Activated T-cell treated with anti-CD3 and anti-CD28 coated beads, Interleukin-2, amount 50 U/mL, for 4 hours (primary cell): Measurements from ENCODE around the gene SORCS1. TPM values are rescaled to one million over a fixed set of nuclear protein-coding genes. Genes with fewer than 3 reads are reported as not detected.
A peak's percentile ranks its signal among the peaks of the same experiment; 100 is the strongest.

Experiments
- ATAC-seq, 2 donors: fragments of 200-7000 bp; cut with Tn5 transposase; one replicate each; pipeline ENCODE4 v1.10.0; 2021
- DNase-seq: peaks from one replicate; pipeline ENCODE4 v3.0.0-alpha.2; 2020
- H3K27me3 Mint-ChIP-seq: one replicate; pipeline ENCODE4 v1.8.0; 2021; ENCODE audit warnings: low read depth, mixed read lengths
- H3K36me3 Mint-ChIP-seq: one replicate; pipeline ENCODE4 v1.8.0; 2022; ENCODE audit warnings: mixed read lengths; ENCODE audit not compliant: insufficient read depth
- H3K4me1 Mint-ChIP-seq: one replicate; pipeline ENCODE4 v1.8.0; 2021; ENCODE audit warnings: low read depth, mixed read lengths
- H3K4me3 Mint-ChIP-seq: one replicate; pipeline ENCODE4 v1.8.0; 2021; ENCODE audit warnings: mild to moderate bottlenecking, moderate library complexity, mixed read lengths
- H3K9me3 Mint-ChIP-seq: one replicate; pipeline ENCODE4 v1.8.0; 2021; ENCODE audit warnings: mixed read lengths
- total RNA-seq, 3 donors: library from RNA; stranded (reverse); gene quantifications; one replicate each; pipeline ENCODE4 v1.2.1, GENCODE V29; 2021

SORCS1 gene
- total RNA-seq = not detected

DNA sequence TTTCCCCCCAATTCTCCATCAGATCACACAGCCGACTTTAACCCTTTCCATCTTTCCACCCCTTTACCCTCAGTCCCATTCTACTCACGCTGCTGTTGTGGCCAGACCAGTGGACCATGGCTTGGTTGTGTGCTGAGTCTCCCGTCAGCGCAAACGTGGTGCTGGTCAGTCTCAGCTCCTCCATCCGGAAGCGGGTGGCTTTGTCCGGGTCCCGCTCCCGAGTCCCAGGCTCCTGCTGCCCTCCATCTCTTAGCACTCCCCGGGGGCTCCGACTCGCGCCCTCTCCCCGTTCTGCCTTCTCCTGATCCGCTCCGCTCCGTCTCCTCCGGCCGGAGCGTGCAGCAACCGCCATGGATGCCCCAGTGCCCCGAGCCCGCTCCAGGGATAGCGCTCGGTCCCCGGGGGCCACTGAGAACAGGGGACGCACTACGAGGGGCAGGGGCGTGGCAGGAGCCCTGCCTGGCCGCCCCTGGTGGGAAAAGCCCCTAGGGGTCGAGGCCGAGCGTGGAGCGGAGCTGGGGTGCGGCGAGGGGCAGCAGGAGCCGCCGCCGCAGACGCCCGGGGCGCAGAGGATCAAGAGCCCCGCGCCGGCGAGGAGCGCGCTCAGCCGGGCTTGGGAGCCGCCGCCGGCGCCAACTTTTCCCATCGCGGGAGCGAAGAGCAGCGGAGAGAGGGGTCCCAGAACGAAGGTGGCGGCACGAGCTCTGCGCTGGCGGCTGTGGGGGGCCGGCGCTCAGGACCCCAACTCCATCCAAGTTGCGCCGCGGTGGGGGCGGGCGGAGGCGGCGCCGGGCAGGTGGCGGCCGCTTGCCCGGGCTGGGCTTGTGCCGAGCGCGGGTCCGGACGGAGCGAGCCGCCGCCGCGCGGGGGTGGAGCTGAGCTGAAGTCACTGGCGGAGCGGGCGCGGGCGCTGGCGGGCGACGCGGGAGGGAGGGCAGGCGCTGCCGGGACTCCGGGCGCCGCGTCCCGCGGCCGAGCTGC, at the start of gene SORCS1:
Gene SORCS1, minus strand, starts transcription at position 826 of the 981 bp plus-strand sequence.
- Mint-ChIP-seq H3K4me3 (no peak within 1 kb of the TSS), H3K9me3 (peaks cover 4% of the 10 kb centered on the region), H3K4me1 (no peaks in the 10 kb centered on the region), H3K27me3 (peaks cover 19% of the 10 kb centered on the region), H3K36me3 (no peaks in the 10 kb centered on the region)
- peak in 1 of 2 donors; percentile 48 for ATAC-seq
- DNase-seq = no peak

DNA sequence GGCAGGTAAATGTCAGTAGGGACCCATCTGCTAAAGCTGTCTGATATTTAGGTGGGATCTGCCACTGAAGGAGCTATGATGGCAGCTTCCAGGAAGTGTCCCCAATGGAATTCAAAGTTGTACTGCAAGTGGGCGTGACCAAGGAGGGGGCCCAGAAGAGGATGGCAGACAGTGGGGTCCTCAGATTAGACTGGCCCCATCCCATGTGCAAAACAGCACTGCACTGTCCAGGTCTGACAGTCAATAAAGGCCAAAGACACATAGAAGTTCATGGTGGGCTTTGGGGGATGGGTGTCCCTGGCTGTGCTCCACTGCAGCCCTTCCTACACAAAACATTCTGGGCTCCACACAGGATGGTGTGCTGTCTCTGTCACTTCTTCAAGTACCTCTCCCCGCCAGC, 49.8 kb upstream of the SORCS1 start:
- no peaks in the 10 kb centered on the region for H3K27me3 Mint-ChIP-seq
- DNase-seq (no peak), ATAC-seq (no peak)
- H3K4me3 Mint-ChIP-seq = no peak overlapping the region
- no peaks in the 10 kb centered on the region for H3K36me3 Mint-ChIP-seq
- peaks cover 12% of the 10 kb centered on the region for H3K9me3 Mint-ChIP-seq
- H3K4me1 Mint-ChIP-seq = no peaks in the 10 kb centered on the region

DNA sequence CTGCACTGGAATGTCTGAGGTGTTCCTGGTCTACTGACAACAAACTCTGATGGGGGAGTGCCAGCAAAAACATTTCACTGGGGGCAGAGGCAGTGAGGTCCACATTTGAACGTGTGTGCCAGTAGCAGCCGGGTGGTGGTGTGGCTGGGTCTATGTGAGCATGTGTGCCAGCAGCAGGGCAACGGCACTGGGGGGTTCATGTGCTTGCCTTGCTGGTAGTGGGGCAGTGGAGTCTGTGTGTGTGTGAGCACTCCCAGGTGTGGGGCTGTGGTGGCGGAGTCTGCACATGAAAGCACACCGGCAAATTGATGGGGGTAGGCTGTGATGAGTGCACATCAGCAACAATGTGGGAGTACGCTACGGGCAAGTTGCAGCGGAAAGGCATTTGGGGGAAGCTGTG, 49.4 kb upstream of the SORCS1 start:
- DNase-seq (no peak), ATAC-seq (no peak)
- peaks cover 12% of the 10 kb centered on the region for H3K9me3 Mint-ChIP-seq
- H3K4me1 Mint-ChIP-seq = no peaks in the 10 kb centered on the region
- no peaks in the 10 kb centered on the region for H3K36me3 Mint-ChIP-seq
- H3K4me3 Mint-ChIP-seq = no peak overlapping the region
- no peaks in the 10 kb centered on the region for H3K27me3 Mint-ChIP-seq

DNA sequence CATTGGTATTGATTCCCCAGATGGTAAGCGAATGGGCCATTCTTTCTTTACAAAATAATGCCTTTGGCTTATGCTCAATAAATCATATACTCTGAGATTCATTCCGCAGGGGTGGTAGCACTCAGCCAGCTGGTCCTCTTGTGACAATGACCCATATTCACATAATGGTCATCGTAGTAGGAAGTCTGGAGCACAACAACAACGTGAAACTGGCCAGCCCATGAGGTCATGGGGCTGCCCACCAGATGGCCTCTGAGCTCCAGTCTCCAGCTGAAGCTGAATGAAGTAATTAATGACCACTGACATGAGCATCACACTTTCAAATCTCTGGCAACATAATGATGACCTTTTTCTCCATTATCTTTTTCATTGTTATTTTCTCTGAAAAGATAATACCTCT, 42.3 kb upstream of the SORCS1 start:
- Mint-ChIP-seq H3K4me1 (no peaks in the 10 kb centered on the region), H3K36me3 (no peaks in the 10 kb centered on the region), H3K9me3 (peaks cover 15% of the 10 kb centered on the region), H3K4me3 (no peak overlapping the region), H3K27me3 (no peaks in the 10 kb centered on the region)
- ATAC-seq (no peak), DNase-seq (no peak)

DNA sequence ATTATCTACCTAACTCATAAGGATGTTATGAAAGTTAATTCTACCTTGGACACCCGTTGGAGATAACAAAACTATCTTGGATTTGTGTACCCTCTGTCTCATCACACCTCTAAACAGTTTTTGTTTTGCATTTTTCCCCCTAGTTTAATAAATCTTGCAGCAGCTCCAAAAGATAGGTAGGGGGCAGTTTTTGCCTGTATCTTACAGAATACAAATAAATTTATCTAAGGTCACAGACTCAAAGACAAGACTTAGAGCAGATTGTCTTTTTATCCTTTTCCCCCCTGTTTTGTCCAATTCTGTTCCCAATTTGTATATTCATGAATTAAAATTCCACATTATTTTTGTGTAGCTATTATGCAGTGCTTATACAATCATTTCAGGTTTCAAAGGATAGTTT, 5.0 kb upstream of the SORCS1 start:
- no peak overlapping the region for H3K4me3 Mint-ChIP-seq
- DNase-seq (no peak), ATAC-seq (no peak)
- H3K27me3 Mint-ChIP-seq = peaks cover 11% of the 10 kb centered on the region
- peaks cover 4% of the 10 kb centered on the region for H3K9me3 Mint-ChIP-seq
- no peaks in the 10 kb centered on the region for H3K4me1 Mint-ChIP-seq
- no peaks in the 10 kb centered on the region for H3K36me3 Mint-ChIP-seq

DNA sequence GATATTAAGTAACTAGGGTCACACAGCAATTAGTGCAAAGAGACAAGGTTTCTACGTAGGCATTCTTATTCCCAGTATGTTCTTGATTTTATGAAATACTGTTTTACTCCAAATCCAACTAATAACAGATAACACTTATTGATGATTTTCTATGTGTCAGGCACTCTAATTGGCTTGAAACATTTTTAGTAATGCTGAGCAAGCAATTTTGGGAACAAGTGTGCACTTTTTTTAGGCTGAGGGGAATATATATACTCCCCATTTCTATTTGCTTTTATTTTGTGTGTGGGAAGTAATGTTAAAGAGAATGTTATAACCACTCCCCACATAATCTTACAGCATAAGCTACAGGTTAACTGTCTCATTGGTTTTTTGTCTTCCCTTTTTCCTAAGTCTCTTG, 4.2 kb upstream of the SORCS1 start:
- Mint-ChIP-seq H3K36me3 (no peaks in the 10 kb centered on the region), H3K27me3 (peaks cover 15% of the 10 kb centered on the region), H3K4me1 (no peaks in the 10 kb centered on the region), H3K4me3 (no peak overlapping the region), H3K9me3 (peaks cover 4% of the 10 kb centered on the region)
- DNase-seq (no peak), ATAC-seq (no peak)

DNA sequence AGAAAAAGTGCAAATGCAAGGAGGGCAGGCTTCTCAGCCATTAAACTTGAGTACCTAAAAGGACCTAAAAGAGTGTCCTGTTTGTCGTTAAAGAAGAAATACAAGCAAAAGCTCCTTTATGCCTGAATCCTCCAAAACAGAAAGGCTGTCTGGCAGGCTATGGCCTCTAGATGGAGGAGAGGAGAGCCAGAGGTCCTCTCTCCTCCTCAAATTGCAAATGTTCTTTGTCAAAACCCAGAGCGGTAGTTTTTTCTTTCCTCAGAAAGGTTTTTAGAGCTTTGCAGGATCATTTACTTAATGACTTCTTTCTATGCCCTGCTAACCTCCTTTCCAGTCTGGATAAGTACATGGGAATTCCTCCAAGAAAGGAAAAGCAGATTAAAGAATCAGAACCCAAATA, 1.9 kb upstream of the SORCS1 start:
- no peak for ATAC-seq
- H3K4me3 Mint-ChIP-seq = no peak overlapping the region
- H3K9me3 Mint-ChIP-seq = peaks cover 4% of the 10 kb centered on the region
- peaks cover 19% of the 10 kb centered on the region for H3K27me3 Mint-ChIP-seq
- DNase-seq = no peak
- H3K36me3 Mint-ChIP-seq = no peaks in the 10 kb centered on the region
- H3K4me1 Mint-ChIP-seq = no peaks in the 10 kb centered on the region

DNA sequence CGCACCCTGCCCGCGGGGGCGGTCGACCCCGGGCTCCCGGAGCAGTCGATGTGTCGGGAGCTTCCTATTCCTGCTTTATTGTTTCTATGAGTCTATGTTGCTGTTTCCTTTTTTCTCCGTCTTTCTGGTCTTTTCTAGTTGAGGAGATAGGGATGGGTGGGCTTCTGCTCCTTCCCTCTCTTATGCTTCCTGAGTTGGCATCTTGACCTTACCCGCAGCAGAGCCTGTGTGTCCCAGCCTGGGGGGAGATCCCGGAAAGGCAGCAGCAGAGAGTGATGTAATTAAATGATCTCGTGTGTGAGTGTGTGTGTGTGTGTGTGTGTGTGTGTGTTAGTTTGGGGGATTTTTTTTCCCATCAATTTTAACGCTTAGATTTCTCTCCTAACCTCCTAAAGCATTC, 486 bp upstream of the SORCS1 start:
- Mint-ChIP-seq H3K27me3 (peaks cover 19% of the 10 kb centered on the region), H3K4me1 (no peaks in the 10 kb centered on the region), H3K4me3 (no peak overlapping the region), H3K9me3 (peaks cover 4% of the 10 kb centered on the region), H3K36me3 (no peaks in the 10 kb centered on the region)
- ATAC-seq (no peak), DNase-seq (no peak)

DNA sequence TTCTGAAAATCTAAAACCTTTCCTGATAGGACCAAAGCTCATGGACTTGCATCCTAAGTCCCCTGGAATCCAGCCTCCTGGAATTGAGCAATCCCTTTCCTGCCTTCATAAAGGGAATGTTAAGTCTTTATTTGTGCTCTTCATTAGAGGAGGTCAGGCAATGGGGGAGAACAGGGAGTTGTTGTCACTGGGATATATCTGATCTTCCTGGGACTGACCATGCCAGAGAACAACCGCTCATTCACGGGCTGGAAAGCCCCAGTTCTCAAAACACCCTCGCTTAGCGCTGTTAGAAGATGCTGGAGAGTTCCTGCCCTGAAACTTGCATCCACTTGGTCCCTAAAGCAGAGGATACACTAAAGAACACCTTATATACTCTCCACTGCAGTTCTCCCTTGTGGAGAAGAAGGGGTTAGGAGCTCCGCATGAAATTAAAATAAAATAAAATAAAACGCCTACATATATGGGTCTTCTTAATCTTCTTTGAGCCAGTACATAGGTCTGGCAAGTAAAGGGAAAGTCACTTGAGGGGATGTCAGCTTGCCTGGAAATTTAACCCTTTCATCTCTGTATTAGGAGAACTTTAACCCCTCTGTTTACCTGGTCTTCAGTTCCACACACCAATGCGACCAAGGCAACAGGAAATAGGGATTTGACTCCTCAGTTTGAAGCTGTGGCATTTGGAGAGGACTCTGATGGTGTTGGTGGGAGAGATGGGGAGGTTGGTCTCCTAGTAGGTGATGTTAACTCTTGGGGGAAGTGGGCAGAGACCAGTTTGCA, 1.2 kb downstream of the SORCS1 start:
- DNase-seq (no peak), ATAC-seq (no peak)
- no peaks in the 10 kb centered on the region for H3K36me3 Mint-ChIP-seq
- H3K9me3 Mint-ChIP-seq = peaks cover 3% of the 10 kb centered on the region
- H3K4me1 Mint-ChIP-seq = no peaks in the 10 kb centered on the region
- H3K4me3 Mint-ChIP-seq = no peak overlapping the region
- H3K27me3 Mint-ChIP-seq = peaks cover 19% of the 10 kb centered on the region

DNA sequence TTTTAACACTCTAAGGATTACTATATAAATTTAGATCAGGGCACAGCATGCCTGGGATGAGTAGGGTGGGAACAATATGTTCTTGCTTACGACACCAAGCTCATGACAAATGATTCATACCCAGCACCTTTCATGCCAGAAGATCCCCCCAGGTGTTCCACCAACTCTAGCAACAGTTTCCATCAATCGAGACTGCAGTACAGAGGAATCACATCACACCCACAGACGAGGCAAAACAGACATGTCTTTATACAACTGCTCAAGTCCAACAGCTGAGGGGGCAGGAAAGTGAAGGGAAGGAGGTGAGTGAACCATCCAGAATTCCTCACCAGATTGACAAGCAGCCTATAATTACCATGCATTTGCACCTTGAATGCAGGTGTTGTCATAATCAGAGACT, 3.6 kb downstream of the SORCS1 start:
- no peaks in the 10 kb centered on the region for H3K4me1 Mint-ChIP-seq
- no peak for ATAC-seq
- DNase-seq = no peak
- no peaks in the 10 kb centered on the region for H3K9me3 Mint-ChIP-seq
- H3K36me3 Mint-ChIP-seq = no peaks in the 10 kb centered on the region
- no peak overlapping the region for H3K4me3 Mint-ChIP-seq
- peaks cover 17% of the 10 kb centered on the region for H3K27me3 Mint-ChIP-seq

DNA sequence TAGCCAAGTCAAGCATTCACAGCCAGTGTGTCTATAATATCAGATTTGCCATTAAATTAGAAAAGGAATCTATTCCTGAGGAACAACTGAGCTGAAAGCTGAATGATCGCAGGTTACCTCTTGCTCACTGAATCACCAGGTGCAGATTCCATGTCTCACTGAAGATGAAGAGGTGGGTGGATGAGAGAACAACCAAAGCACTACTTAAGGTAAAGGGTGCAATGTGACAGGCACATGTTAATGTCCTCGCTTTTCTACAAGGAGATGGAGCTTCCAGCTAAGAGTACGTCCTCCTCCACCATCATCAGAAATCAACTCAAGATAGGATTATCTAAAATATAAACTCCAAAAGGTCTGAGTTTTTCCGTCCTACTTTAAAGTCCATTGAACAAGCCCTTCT, 4.6 kb downstream of the SORCS1 start:
- Mint-ChIP-seq H3K27me3 (peaks cover 8% of the 10 kb centered on the region), H3K4me3 (no peak overlapping the region), H3K36me3 (no peaks in the 10 kb centered on the region), H3K4me1 (no peaks in the 10 kb centered on the region), H3K9me3 (no peaks in the 10 kb centered on the region)
- DNase-seq = no peak
- ATAC-seq = no peak

DNA sequence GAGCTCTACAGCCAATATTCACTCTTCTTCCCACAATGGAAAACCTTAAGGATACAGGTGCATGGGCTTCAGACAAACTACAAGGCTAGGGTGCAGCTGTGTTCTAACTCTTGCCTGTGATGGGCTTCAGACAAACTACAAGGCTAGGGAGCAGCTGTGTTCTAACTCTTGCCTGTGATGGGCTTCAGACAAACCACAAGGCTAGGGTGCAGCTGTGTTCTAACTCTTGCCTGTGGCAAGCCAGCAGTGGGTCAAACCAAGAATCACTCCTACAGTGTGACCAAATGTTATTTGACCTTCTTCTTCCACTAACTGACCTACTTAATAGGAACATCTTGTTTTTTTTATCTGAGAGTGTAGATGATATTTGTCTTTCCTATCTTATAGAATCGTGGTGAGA, 7.4 kb downstream of the SORCS1 start:
- Mint-ChIP-seq H3K4me3 (no peak overlapping the region), H3K9me3 (peaks cover 8% of the 10 kb centered on the region), H3K36me3 (no peaks in the 10 kb centered on the region), H3K4me1 (no peaks in the 10 kb centered on the region), H3K27me3 (no peaks in the 10 kb centered on the region)
- no peak for ATAC-seq
- DNase-seq = no peak

DNA sequence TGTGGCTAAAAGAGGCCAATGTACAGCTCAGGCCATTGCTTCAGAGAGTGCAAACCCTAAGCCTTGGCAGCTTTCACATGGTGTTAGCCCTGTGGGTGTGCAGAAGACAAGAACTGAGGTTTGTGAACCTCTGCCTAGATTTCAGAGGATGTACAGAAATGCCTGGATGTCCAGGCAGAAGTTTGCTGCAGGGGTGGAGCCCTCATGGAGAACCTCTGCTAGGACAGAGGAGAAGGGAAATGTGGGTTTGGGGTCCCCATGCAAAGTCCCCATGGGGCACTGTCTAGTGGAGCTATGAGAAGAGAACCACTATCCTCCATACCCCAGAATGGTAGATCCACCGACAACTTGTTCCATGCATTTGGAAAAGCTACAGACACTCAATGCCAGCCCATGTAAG, 12.4 kb downstream of the SORCS1 start:
- no peaks in the 10 kb centered on the region for H3K36me3 Mint-ChIP-seq
- no peaks in the 10 kb centered on the region for H3K27me3 Mint-ChIP-seq
- DNase-seq (no peak), ATAC-seq (no peak)
- H3K4me3 Mint-ChIP-seq = no peak overlapping the region
- no peaks in the 10 kb centered on the region for H3K4me1 Mint-ChIP-seq
- peaks cover 33% of the 10 kb centered on the region for H3K9me3 Mint-ChIP-seq

DNA sequence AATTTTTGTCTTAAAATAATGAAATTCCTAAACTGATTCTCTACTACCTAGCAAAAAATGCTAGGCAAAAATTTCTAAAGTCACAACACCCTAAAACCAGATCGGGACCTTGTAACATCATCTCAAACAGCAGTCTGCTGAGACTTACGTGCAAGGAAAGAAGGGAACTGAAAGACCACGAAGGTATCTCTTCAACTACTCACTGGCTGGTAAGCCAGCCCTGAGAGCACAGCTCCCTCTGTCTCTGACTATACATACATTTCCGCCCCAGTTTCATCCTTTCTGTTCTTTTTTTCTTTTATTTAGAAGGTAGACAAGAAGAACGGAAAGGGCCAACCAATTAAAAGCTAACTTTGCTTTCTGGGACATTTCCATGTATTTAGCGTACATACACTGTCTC, 15.6 kb downstream of the SORCS1 start:
- H3K9me3 Mint-ChIP-seq = peaks cover 39% of the 10 kb centered on the region
- ATAC-seq (no peak), DNase-seq (no peak)
- no peaks in the 10 kb centered on the region for H3K36me3 Mint-ChIP-seq
- H3K27me3 Mint-ChIP-seq = no peaks in the 10 kb centered on the region
- no peak overlapping the region for H3K4me3 Mint-ChIP-seq
- H3K4me1 Mint-ChIP-seq = no peaks in the 10 kb centered on the region

DNA sequence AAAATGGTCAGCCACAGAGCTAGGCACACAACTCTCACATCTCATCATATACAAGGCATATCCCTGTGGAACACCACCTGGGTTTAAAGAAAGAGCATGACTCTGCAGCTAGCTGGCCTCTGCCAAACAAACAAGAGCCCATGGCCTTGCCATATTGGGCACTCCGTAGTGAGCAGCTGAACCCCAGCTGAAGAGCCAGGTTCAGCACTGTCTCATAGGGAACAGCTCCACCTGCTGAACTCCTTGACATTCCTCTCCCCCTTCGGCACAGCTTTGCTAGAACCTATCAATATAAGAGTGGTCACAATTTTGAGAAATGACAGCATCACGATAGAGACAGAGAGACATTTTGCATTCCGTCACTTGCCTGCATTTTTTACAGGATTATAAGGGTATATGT, 20.0 kb downstream of the SORCS1 start:
- Mint-ChIP-seq H3K36me3 (no peaks in the 10 kb centered on the region), H3K27me3 (no peaks in the 10 kb centered on the region), H3K9me3 (peaks cover 15% of the 10 kb centered on the region), H3K4me1 (no peaks in the 10 kb centered on the region), H3K4me3 (no peak overlapping the region)
- no peak for DNase-seq
- no peak for ATAC-seq
